ENCODE measurements around the gene MORN1. TPM values are rescaled to one million over a fixed set of nuclear protein-coding genes. Genes with fewer than 3 reads are reported as not detected.

The MORN1 gene
- total RNA-seq, 1 donor from 2014 or later = 5.5 TPM

DNA sequence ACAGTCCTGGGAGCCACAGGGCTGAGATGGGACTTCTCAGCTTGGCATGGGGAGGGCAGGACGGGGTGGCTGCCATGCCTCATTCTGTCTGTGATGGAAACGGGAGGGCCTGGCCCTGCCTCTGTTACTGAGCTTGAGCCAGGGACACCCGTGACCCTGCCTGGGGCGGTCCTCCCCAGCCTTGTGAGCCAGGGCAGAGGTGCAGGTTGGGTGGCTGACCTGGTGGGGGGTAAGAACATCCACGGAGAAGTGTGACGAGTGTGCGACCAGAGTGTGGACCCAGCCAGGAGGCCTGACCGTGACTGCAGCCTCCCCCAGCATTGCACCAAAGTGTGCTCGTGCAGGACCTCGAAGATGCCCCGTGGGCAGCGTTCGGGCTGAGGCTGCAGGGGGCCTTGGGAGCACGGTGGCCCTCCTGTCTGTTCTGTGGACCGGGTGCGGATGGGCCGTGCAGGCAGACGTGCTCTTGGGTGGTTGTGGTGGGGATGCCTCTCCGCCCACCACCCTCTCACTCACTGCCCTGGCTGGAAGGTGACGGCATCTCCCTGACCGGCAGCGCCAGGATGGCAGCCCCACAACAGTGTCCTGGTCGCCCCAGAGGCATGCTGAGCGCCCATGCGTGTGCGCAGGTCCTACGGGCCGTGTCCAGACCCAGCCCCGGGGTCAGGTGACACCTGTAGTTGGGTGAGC lies 117.8 kb downstream of the MORN1 start:
- TF ChIP-seq, protein P1, sequence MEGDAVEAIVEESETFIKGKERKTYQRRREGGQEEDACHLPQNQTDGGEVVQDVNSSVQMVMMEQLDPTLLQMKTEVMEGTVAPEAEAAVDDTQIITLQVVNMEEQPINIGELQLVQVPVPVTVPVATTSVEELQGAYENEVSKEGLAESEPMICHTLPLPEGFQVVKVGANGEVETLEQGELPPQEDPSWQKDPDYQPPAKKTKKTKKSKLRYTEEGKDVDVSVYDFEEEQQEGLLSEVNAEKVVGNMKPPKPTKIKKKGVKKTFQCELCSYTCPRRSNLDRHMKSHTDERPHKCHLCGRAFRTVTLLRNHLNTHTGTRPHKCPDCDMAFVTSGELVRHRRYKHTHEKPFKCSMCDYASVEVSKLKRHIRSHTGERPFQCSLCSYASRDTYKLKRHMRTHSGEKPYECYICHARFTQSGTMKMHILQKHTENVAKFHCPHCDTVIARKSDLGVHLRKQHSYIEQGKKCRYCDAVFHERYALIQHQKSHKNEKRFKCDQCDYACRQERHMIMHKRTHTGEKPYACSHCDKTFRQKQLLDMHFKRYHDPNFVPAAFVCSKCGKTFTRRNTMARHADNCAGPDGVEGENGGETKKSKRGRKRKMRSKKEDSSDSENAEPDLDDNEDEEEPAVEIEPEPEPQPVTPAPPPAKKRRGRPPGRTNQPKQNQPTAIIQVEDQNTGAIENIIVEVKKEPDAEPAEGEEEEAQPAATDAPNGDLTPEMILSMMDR (IDR thresholded peaks at IDR 0.05; ENCODE audit: insufficient read depth, low read length, severe bottlenecking) = no peak
- Histone ChIP-seq H3K36me3 (ENCODE audit: control insufficient read depth, insufficient read depth, low read length) (peaks cover 5% of the 10 kb centered on the region), H3K27me3 (ENCODE audit: control insufficient read depth, insufficient read depth, low read length) (no peaks in the 10 kb centered on the region), H3K4me3 (ENCODE audit: low read depth, low read length) (no peak overlapping the region)
- FAIRE-seq (no peak), DNase-seq (ENCODE audit: low read depth) (no peak)

DNA sequence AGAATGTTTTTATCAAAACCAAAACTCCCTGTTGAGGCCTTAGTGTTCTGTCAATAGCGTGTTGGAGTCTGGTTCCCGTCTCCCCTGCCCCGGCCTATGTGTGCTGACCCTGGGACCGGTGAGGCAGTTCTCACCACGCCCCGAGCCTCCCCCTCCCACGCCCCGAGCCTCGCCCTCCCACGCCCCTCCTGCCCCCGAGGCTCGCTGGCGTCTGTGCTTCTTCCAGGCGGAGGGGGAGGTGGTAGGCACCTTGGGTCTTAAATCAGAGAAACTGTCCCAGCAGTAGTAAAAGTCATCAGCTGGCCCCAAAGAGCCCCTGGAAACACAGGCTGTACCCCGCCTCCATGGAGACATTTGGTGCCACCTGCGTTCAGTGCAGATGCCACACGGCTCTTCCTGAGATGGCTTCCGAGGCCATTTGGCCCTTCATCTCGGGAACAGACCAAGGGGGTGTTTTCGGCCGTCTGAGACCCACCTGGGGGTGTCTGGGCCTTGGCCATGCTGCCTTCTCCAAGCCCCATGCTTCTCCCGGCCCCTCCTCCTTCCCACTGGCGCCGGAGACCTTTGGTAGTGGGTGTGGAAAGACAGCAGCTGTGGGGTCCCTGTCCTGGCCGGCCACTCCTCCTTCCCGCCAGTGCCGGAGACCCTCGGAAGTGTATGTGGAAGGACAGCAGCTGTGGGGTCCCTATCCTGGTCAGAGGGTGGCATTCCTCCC lies 118.5 kb downstream of the MORN1 start:
- peaks cover 4% of the 10 kb centered on the region for H3K36me3 ChIP-seq (ENCODE audit: control insufficient read depth, insufficient read depth, low read length)
- FAIRE-seq (no peak), DNase-seq (ENCODE audit: low read depth) (no peak)
- H3K27me3 ChIP-seq (ENCODE audit: control insufficient read depth, insufficient read depth, low read length) = no peaks in the 10 kb centered on the region
- H3K4me3 ChIP-seq (ENCODE audit: low read depth, low read length) = no peak overlapping the region
- TF ChIP-seq, protein P1 (IDR thresholded peaks at IDR 0.05; ENCODE audit: insufficient read depth, low read length, severe bottlenecking) = no peak

DNA sequence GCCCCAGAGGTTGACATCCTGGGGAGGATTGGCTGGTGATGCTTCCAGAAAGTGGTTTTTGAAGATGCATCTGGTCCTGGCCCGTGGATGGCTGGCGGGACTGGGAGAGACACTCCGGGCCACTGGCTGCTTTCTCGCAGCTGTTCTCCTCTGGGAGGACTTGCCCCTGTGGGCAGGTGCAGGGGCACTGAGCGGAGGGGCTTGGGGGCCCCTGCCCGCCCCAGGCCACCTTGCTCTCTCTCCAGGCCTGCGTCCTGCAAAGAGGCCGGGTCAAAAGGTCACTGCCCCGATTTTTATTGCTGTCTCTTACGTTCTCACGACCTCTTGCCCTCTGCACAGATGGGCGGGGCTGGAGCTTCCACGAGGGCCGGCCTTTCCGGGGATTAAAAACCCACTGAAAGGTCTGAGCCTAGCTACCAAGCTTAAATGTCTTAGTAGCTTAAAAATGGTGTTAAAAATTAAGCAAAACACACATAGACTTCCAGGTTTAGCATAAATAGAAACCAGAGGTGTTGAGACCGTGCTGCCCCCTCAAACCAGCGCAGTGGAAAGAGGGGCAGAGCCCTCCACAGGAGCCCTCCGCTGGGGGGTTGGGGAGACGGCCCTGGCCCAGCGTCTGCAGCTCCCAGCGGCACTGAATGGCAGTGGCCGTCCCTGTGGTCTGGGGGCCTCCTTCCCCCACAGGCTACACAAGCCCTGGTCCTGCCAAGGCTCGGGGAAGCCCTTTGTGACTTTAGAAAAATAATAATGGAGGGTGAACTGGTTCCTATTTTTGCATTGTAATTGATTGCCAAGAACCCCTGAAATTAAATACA lies 119.3 kb downstream of the MORN1 start:
- DNase-seq (ENCODE audit: low read depth) (no peak), FAIRE-seq (no peak)
- Histone ChIP-seq H3K27me3 (ENCODE audit: control insufficient read depth, insufficient read depth, low read length) (no peaks in the 10 kb centered on the region), H3K36me3 (ENCODE audit: control insufficient read depth, insufficient read depth, low read length) (peaks cover 1% of the 10 kb centered on the region), H3K4me3 (ENCODE audit: low read depth, low read length) (no peak overlapping the region)
- TF ChIP-seq, protein P1 (IDR thresholded peaks at IDR 0.05; ENCODE audit: insufficient read depth, low read length, severe bottlenecking) = no peak

Other genes starting within 250 kb of the MORN1 start
- gene FAAP20, start 196.8 kb downstream of the MORN1 start, total RNA-seq = 14.2 and 15.0 TPM in 2 replicates
- 8.4 and 9.2 TPM in 2 replicates for gene SKI, start 163.2 kb downstream of the MORN1 start, total RNA-seq
- 94.8 and 104 TPM in 2 replicates for gene RER1, start 287 bp upstream of the MORN1 start, total RNA-seq
- 30.0 and 35.7 TPM in 2 replicates for gene PEX10, start 21.0 kb upstream of the MORN1 start, total RNA-seq
- gene PLCH2, start 84.7 kb upstream of the MORN1 start, total RNA-seq = 64.2 and 93.2 TPM in 2 replicates
- 29.2 and 29.3 TPM in 2 replicates for gene PANK4, start 135.0 kb upstream of the MORN1 start, total RNA-seq
- 2.9 and 3.8 TPM in 2 replicates for gene HES5, start 138.7 kb upstream of the MORN1 start, total RNA-seq
- 10.4 and 11.1 TPM in 2 replicates for gene TNFRSF14, start 164.8 kb upstream of the MORN1 start, total RNA-seq
- 5.2 and 6.8 TPM in 2 replicates for gene PRXL2B, start 195.2 kb upstream of the MORN1 start, total RNA-seq
- 0.13 TPM in 1 of 2 replicates, not detected in the other for gene MMEL1, start 241.5 kb upstream of the MORN1 start, total RNA-seq

Data from bronchial epithelial cell (primary cell).